Measurements from ENCODE around the gene SF3B3.

DNA sequence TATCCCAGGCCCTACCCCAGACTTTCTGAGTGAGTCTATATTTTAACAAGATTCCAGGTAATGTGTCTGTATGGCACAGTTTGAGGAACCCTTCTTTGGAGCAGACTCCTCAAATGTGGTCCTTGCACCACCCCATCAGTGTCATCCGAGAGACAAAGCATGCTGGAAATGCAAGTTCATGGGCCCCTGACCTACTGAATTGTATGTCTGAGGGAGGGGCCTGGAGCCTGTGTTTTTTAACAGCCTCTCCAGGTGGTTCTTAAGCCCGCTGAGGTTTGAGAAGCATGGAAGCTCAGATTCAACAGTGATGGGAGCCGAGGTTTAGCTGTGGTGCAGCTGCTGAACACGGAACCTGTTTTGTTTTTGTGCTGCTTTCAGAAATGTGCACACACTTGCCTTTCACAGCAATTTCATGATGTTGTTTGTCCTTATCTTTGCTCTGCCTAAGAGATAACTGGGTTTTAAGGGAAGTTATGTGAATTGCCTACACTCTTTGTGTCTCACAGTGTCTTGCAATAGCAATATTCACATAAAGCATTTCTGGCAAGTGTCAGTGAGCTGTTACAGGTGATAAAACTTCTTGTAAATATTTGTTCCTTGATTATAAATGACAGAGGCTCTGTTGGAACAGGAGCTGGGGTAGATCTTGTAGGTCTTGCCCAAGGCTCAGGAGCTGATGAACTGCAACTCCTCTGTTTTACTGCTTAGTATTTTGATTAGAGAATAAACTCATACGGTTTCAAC, 90.8 kb downstream of the SF3B3 start:
- no peak for TF ChIP-seq FOXM1 (IDR thresholded peaks at IDR 0.05; ENCODE audit: borderline replicate concordance)
- no peak for TF ChIP-seq BHLHE40 (IDR thresholded peaks at IDR 0.05; ENCODE audit: borderline replicate concordance)
- TF ChIP-seq FOXK2 (IDR thresholded peaks at IDR 0.05), result no peak
- no peak for TF ChIP-seq TARDBP (IDR thresholded peaks at IDR 0.05)
- TF ChIP-seq ELF4 (IDR thresholded peaks at IDR 0.05), result no peak
- TF ChIP-seq L3MBTL2 (conservative IDR thresholded peaks at IDR 0.05), result no peak
- no peak for TF ChIP-seq SP1 (IDR thresholded peaks at IDR 0.05)
- no peak for TF ChIP-seq FOXA1 (IDR thresholded peaks at IDR 0.05)
- TF ChIP-seq, protein P1, sequence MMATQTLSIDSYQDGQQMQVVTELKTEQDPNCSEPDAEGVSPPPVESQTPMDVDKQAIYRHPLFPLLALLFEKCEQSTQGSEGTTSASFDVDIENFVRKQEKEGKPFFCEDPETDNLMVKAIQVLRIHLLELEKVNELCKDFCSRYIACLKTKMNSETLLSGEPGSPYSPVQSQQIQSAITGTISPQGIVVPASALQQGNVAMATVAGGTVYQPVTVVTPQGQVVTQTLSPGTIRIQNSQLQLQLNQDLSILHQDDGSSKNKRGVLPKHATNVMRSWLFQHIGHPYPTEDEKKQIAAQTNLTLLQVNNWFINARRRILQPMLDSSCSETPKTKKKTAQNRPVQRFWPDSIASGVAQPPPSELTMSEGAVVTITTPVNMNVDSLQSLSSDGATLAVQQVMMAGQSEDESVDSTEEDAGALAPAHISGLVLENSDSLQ (IDR thresholded peaks at IDR 0.05), result no peak
- TF ChIP-seq HDGF (IDR thresholded peaks at IDR 0.05; ENCODE audit: borderline replicate concordance), result no peak
- no peak for TF ChIP-seq SUZ12 (IDR thresholded peaks at IDR 0.05)
- TF ChIP-seq CTBP1 (IDR thresholded peaks at IDR 0.05; ENCODE audit: borderline replicate concordance), result no peak
- TF ChIP-seq ARNT (IDR thresholded peaks at IDR 0.05), result no peak
- no peak for TF ChIP-seq NFRKB (IDR thresholded peaks at IDR 0.05)
